ENCODE data around the gene RPS15. TPM values are rescaled to one million over a fixed set of nuclear protein-coding genes. Genes with fewer than 3 reads are reported as not detected.

The RPS15 gene
- total and polyA plus RNA-seq, 2 donors (not counting 3 experiments of a cell fraction or from before 2014, with no cell fraction given) = 1,260 to 3,270 TPM

- ChIA-PET POLR2A (no interaction called here), CTCF (interaction anchor here (0.6 to 3.6 kb wide), 6 partner anchors 9 to 387 kb away, joined by 3 to 11 read pairs (median 6); partner anchors contain the start of gene REEP6)
- Histone ChIP-seq H4K20me1 (replicated peaks; ENCODE audit: control insufficient read depth, extremely low read depth, insufficient read depth, low read length) (no peaks in the 10 kb centered on the region), H2AFZ (ENCODE audit: low read depth, low read length) (no peak overlapping the region), H3K9me1 (replicated peaks; ENCODE audit: control insufficient read depth, extremely low read depth, insufficient read depth, low read length) (no peaks in the 10 kb centered on the region), H3K9me3 (replicated peaks; ENCODE audit: control insufficient read depth, insufficient read depth, low read length) (no peaks in the 10 kb centered on the region), H3K36me3 (ENCODE audit: control insufficient read depth in 2 of 2, extremely low read depth in 1 of 2, insufficient read depth in 2 of 2, low read length in 2 of 2) (no peaks in the 10 kb centered on the region), H3K4me1 (ENCODE audit: control insufficient read depth, extremely low read depth, insufficient read depth, low read length) (peaks cover 5% of the 10 kb centered on the region), H3K4me2 (ENCODE audit: insufficient read depth, low read length) (no peak overlapping the region), H3K27me3 (ENCODE audit: control insufficient read depth in 2 of 2, insufficient read depth in 2 of 2, low read length in 2 of 2) (peaks cover 42 to 76% of the 10 kb centered on the region in 2 experiments), H3K4me3 (replicated peaks in 1 of 3; ENCODE audit: insufficient read depth in 1 of 3, low read depth in 1 of 3, low read length in 3 of 3) (no peak overlapping the region), H3K27ac (ENCODE audit: insufficient read depth, low read depth, low read length) (no peak overlapping the region), H3K9ac (replicated peaks; ENCODE audit: extremely low read depth, insufficient read depth, low read length) (no peak overlapping the region), H3K79me2 (ENCODE audit: control insufficient read depth, insufficient read depth, low read length) (no peaks in the 10 kb centered on the region)
- TF ChIP-seq CTCF (IDR thresholded peaks at IDR 0.05; ENCODE audit: extremely low read depth in 1 of 2, insufficient read depth in 1 of 2, low read depth in 1 of 2, low read length in 2 of 2) (no peak), EZH2 (IDR thresholded peaks at IDR 0.05; ENCODE audit: borderline replicate concordance, low read depth, low read length, severe bottlenecking) (peak; percentile 76)
- intact Hi-C loops (cut with micrococcal nuclease) = no loop called here
- no peak for DNase-seq (ENCODE audit: low read depth, low spot score)
- dilution Hi-C loops (cut with MboI; ENCODE audit: extremely low pct_ligation_motif_present, low sequenced_read_pairs) = no loop called here
- no peak for FAIRE-seq
- BruUV-seq (replicated peaks) = no TSS peak
Measured at GRCh38 chr19:1467490-1468273, 29.5 kb downstream of the RPS15 start.

- Histone ChIP-seq H3K27ac (ENCODE audit: insufficient read depth, low read depth, low read length) (no peak overlapping the region), H3K79me2 (ENCODE audit: control insufficient read depth, insufficient read depth, low read length) (no peaks in the 10 kb centered on the region), H3K4me1 (ENCODE audit: control insufficient read depth, extremely low read depth, insufficient read depth, low read length) (peaks cover 5% of the 10 kb centered on the region), H3K27me3 (ENCODE audit: control insufficient read depth in 2 of 2, insufficient read depth in 2 of 2, low read length in 2 of 2) (peaks cover 44 to 81% of the 10 kb centered on the region in 2 experiments), H3K4me3 (replicated peaks in 1 of 3; ENCODE audit: insufficient read depth in 1 of 3, low read depth in 1 of 3, low read length in 3 of 3) (no peak overlapping the region), H3K9me3 (replicated peaks; ENCODE audit: control insufficient read depth, insufficient read depth, low read length) (no peaks in the 10 kb centered on the region), H2AFZ (ENCODE audit: low read depth, low read length) (no peak overlapping the region), H3K9ac (replicated peaks; ENCODE audit: extremely low read depth, insufficient read depth, low read length) (no peak overlapping the region), H4K20me1 (replicated peaks; ENCODE audit: control insufficient read depth, extremely low read depth, insufficient read depth, low read length) (no peaks in the 10 kb centered on the region), H3K36me3 (ENCODE audit: control insufficient read depth in 2 of 2, extremely low read depth in 1 of 2, insufficient read depth in 2 of 2, low read length in 2 of 2) (no peaks in the 10 kb centered on the region), H3K9me1 (replicated peaks; ENCODE audit: control insufficient read depth, extremely low read depth, insufficient read depth, low read length) (no peaks in the 10 kb centered on the region), H3K4me2 (ENCODE audit: insufficient read depth, low read length) (no peak overlapping the region)
- intact Hi-C loops (cut with micrococcal nuclease) (no loop called here), dilution Hi-C loops (cut with MboI; ENCODE audit: extremely low pct_ligation_motif_present, low sequenced_read_pairs) (no loop called here)
- CTCF ChIA-PET = interaction anchor here (3.6 kb wide), 1 partner anchor 23 kb away, joined by 11 read pairs; no protein-coding TSS in a partner anchor
- POLR2A ChIA-PET = no interaction called here
- FAIRE-seq (no peak), DNase-seq (ENCODE audit: low read depth, low spot score) (no peak)
- TF ChIP-seq EZH2 (IDR thresholded peaks at IDR 0.05; ENCODE audit: borderline replicate concordance, low read depth, low read length, severe bottlenecking) (peak; percentile 56), MAX (IDR thresholded peaks at IDR 0.05; ENCODE audit: insufficient read depth, insufficient read length) (no peak), GATA2 (IDR thresholded peaks at IDR 0.05; ENCODE audit: insufficient read depth, insufficient read length, low read depth, low read length) (no peak), FOS (IDR thresholded peaks at IDR 0.05; ENCODE audit: borderline replicate concordance, insufficient read depth, low read length) (no peak)
- BruUV-seq (replicated peaks) = no TSS peak
Measured at GRCh38 chr19:1468274-1468820, 30.2 kb downstream of the RPS15 start.
